Activated B cell treated with CpG ODN at 0.5 μM for 24 hours (primary cell): ENCODE data around the gene ADD1. TPM values are rescaled to one million over a fixed set of nuclear protein-coding genes. Genes with fewer than 3 reads are reported as not detected.

Source experiments
- ATAC-seq: fragments of 200-7000 bp; cut with Tn5 transposase; one replicate; pipeline ENCODE4 v1.10.0; 2021; ENCODE audit warnings: low read depth, mild to moderate bottlenecking, moderate library complexity
- CTCF ChIA-PET: fragments of 350-600 bp; sonication (Branson Sonifier 250); formaldehyde crosslinking; loops from one replicate; lab custom pipeline; 2021; ENCODE audit warnings: antibody characterized with exemption; lab: Charles Lee
- POLR2A ChIA-PET: fragments of 350-600 bp; sonication (Branson Sonifier 250); formaldehyde crosslinking; loops from one replicate; lab custom pipeline; 2021; ENCODE audit warnings: antibody characterized with exemption; lab: Charles Lee
- DNase-seq: peaks from one replicate; pipeline ENCODE4 v3.0.0; 2022
- H3K27ac Mint-ChIP-seq: one replicate; pipeline ENCODE4 v1.8.0; 2020; ENCODE audit warnings: mixed read lengths
- H3K27me3 Mint-ChIP-seq: one replicate; pipeline ENCODE4 v1.8.0; 2021; ENCODE audit warnings: mixed read lengths
- H3K36me3 Mint-ChIP-seq: one replicate; pipeline ENCODE4 v1.8.0; 2021; ENCODE audit warnings: low read depth, mixed read lengths
- H3K4me1 Mint-ChIP-seq: one replicate; pipeline ENCODE4 v1.8.0; 2021; ENCODE audit warnings: mixed read lengths
- H3K4me3 Mint-ChIP-seq: one replicate; pipeline ENCODE4 v1.8.0; 2020; ENCODE audit warnings: mild to moderate bottlenecking, mixed read lengths
- H3K9me3 Mint-ChIP-seq: one replicate; pipeline ENCODE4 v1.8.0; 2020; ENCODE audit warnings: mixed read lengths
- CTCF ChIP-seq: fragments of 200-600 bp; IDR thresholded peaks from one replicate; pipeline ENCODE4 v1.8.0; 2022; ENCODE audit warnings: antibody characterized with exemption, mild to moderate bottlenecking
- intact Hi-C: fragments of 100-400 bp; cut with micrococcal nuclease; formaldehyde crosslinking; loops from one replicate; pipeline ENCODE4 v1.15.1; 2024
- total RNA-seq: library from RNA; stranded (reverse); gene quantifications from 2 replicates; pipeline ENCODE4 v1.2.3, GENCODE V29; 2022

ADD1 gene
- total RNA-seq, 1 donor from 2014 or later = 340 TPM

- TF ChIP-seq CTCF = no peak
- DNase-seq = no peak
- H3K27ac Mint-ChIP-seq = peak overlapping the region; percentile 65
- no peaks in the 10 kb centered on the region for H3K27me3 Mint-ChIP-seq
- peak overlapping the region; percentile 50 for H3K4me3 Mint-ChIP-seq
- peaks cover 91% of the 10 kb centered on the region for H3K4me1 Mint-ChIP-seq
- peaks cover 42% of the 10 kb centered on the region for H3K36me3 Mint-ChIP-seq
- peaks cover 4% of the 10 kb centered on the region for H3K9me3 Mint-ChIP-seq
- CTCF ChIA-PET = no interaction called here
- intact Hi-C loops = no loop called here
- ATAC-seq = no peak
- POLR2A ChIA-PET = interaction anchor here (0.6 to 0.7 kb wide), 4 partner anchors 22 to 538 kb away, joined by 3 to 7 read pairs (median 4); no protein-coding TSS in a partner anchor
Measured at GRCh38 chr4:2856266-2856665, 12.6 kb downstream of the ADD1 start.

- H3K27me3 Mint-ChIP-seq = no peaks in the 10 kb centered on the region
- peaks cover 91% of the 10 kb centered on the region for H3K4me1 Mint-ChIP-seq
- intact Hi-C loops = no loop called here
- no peak overlapping the region for H3K4me3 Mint-ChIP-seq
- DNase-seq = no peak
- ChIA-PET CTCF (no interaction called here), POLR2A (interaction anchor here (0.6 kb wide), 2 partner anchors 19 to 22 kb away, joined by 4 to 6 read pairs; no protein-coding TSS in a partner anchor)
- no peak for ATAC-seq
- peaks cover 4% of the 10 kb centered on the region for H3K9me3 Mint-ChIP-seq
- peaks cover 44% of the 10 kb centered on the region for H3K36me3 Mint-ChIP-seq
- no peak for TF ChIP-seq CTCF
- peak overlapping the region; percentile 74 for H3K27ac Mint-ChIP-seq
Measured at GRCh38 chr4:2857349-2857927, 13.8 kb downstream of the ADD1 start.

GRCh38 chr4:2858451-2859217 is 15.0 kb downstream of the ADD1 start:
- Mint-ChIP-seq H3K4me1 (peaks cover 93% of the 10 kb centered on the region), H3K27ac (peak overlapping the region; percentile 30), H3K36me3 (peaks cover 40% of the 10 kb centered on the region), H3K4me3 (no peak overlapping the region), H3K27me3 (no peaks in the 10 kb centered on the region), H3K9me3 (peaks cover 4% of the 10 kb centered on the region)
- CTCF ChIA-PET = no interaction called here
- no peak for ATAC-seq
- POLR2A ChIA-PET = no interaction called here
- no peak for TF ChIP-seq CTCF
- intact Hi-C loops = loop anchor here (2.0 kb wide), 1 partner anchor 14 kb away; no protein-coding TSS in a partner anchor
- DNase-seq = no peak

- DNase-seq (no peak), ATAC-seq (peak; percentile 58)
- Mint-ChIP-seq H3K27ac (peak overlapping the region; percentile 63), H3K27me3 (no peaks in the 10 kb centered on the region), H3K36me3 (peaks cover 31% of the 10 kb centered on the region), H3K4me1 (peaks cover 91% of the 10 kb centered on the region), H3K4me3 (no peak overlapping the region), H3K9me3 (peaks cover 4% of the 10 kb centered on the region)
- intact Hi-C loops = loop anchor here (2.0 kb wide), 1 partner anchor 15 kb away; no protein-coding TSS in a partner anchor
- TF ChIP-seq CTCF = no peak
- ChIA-PET CTCF (no interaction called here), POLR2A (interaction anchor here (0.7 kb wide), 2 partner anchors 11 to 15 kb away, joined by 3 to 4 read pairs; no protein-coding TSS in a partner anchor)
Measured at GRCh38 chr4:2859514-2859913, 15.9 kb downstream of the ADD1 start.
